ENCODE data around the gene SGPP2. TPM values are rescaled to one million over a fixed set of nuclear protein-coding genes. Genes with fewer than 3 reads are reported as not detected.
A peak's percentile ranks its signal among the peaks of the same experiment; 100 is the strongest.

Gene SGPP2
- total and polyA plus RNA-seq, 4 donors: 3.9 to 39.5 (median 23.0) TPM

DNA sequence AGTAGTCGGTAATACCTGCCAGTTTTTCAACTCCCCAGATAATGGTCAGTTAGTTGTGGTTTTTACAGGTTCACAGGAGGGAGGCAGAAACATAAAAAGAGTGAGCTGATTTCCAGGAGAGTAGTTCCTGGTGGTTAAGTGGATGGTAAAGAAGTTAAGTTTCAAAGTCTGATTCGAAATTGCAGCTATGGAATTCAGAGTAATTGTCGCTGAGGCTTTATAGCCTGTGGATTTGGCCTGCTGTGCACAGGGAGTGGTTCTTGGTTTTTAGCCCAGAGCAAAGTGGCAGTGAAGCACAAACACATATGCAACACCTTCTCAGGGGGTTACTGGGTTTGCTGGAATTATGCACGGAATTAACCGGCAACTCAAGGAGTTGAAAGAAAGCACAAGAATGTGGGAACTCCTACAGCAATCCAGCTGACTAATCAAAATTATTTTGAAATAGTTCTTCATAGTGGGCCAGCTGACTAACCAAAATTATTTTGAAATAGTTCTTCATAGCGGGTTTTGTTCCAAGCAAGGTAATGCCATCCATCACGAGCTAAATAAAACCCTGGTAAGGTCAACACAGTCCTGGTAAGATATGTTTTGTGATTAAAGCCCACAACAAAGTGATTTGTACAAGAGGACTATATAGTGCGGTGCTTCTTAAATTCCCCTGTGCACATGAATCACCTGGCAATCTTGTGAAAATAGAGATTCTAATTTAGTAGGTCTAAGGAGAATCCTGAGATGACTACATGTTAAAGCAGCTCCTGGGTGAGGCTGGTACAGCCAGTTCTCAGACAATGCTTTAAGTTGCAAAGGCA, 94.4 kb downstream of the SGPP2 start:
- Histone ChIP-seq H3K9ac (ENCODE audit: insufficient read depth in 1 of 2, low read length in 2 of 2) (no peak overlapping the region), H3K4me3 (no peak overlapping the region), H3K27me3 (ENCODE audit: control insufficient read depth in 3 of 3, insufficient read depth in 3 of 3, low read length in 2 of 3) (no peaks in the 10 kb centered on the region), H3K27ac (ENCODE audit: low read depth in 1 of 2, low read length in 1 of 2) (peak overlapping the region in 1 of 2 donors; percentile 5), H3K4me1 (ENCODE audit: control insufficient read depth in 5 of 5, insufficient read depth in 5 of 5, low read length in 5 of 5) (peaks cover 0 to 8% (median 0%) of the 10 kb centered on the region in 5 donors), H3K36me3 (ENCODE audit: control insufficient read depth in 4 of 4, insufficient read depth in 4 of 4, low read length in 4 of 4) (no peaks in the 10 kb centered on the region), H3K9me3 (ENCODE audit: control insufficient read depth in 4 of 4, insufficient read depth in 3 of 4, low read length in 3 of 4) (no peaks in the 10 kb centered on the region)
- DNase-seq (peak; percentile 44 to 70 (median 47)), ATAC-seq (ENCODE audit: insufficient read depth, low FRiP score) (peak; percentile 86)
- WGBS, 2 donors: 31 to 42% methylated on average over 8 of the region's 8 CpGs
- TF ChIP-seq CTCF (IDR thresholded peaks at IDR 0.05; ENCODE audit: control extremely low read depth, extremely low read depth): no peak

- 82 to 87% methylated on average over 3 of the region's 3 CpGs for WGBS, 2 donors
- Histone ChIP-seq H3K36me3 (ENCODE audit: control insufficient read depth in 4 of 4, insufficient read depth in 4 of 4, low read length in 4 of 4) (no peaks in the 10 kb centered on the region), H3K4me3 (no peak overlapping the region), H3K9me3 (ENCODE audit: control insufficient read depth in 4 of 4, insufficient read depth in 3 of 4, low read length in 3 of 4) (no peaks in the 10 kb centered on the region), H3K27ac (ENCODE audit: low read depth in 1 of 2, low read length in 1 of 2) (no peak overlapping the region), H3K27me3 (ENCODE audit: control insufficient read depth in 3 of 3, insufficient read depth in 3 of 3, low read length in 2 of 3) (no peaks in the 10 kb centered on the region), H3K9ac (ENCODE audit: insufficient read depth in 1 of 2, low read length in 2 of 2) (no peak overlapping the region), H3K4me1 (ENCODE audit: control insufficient read depth in 5 of 5, insufficient read depth in 5 of 5, low read length in 5 of 5) (peaks cover 0 to 8% (median 0%) of the 10 kb centered on the region in 5 donors)
- ATAC-seq (ENCODE audit: insufficient read depth, low FRiP score) (no peak), DNase-seq (no peak)
- TF ChIP-seq CTCF (IDR thresholded peaks at IDR 0.05; ENCODE audit: control extremely low read depth, extremely low read depth): no peak
Measured at GRCh38 chr2:222521099-222521498, 96.8 kb downstream of the SGPP2 start.

- 44 to 96% methylated on average over 1 of the region's 1 CpG for WGBS, 2 donors
Measured at GRCh38 chr2:222522082-222522481, 97.7 kb downstream of the SGPP2 start.

More at GRCh38 chr2:222522082-222522481, 97.7 kb downstream of the SGPP2 start:
- Histone ChIP-seq H3K27me3 (ENCODE audit: control insufficient read depth in 3 of 3, insufficient read depth in 3 of 3, low read length in 2 of 3) (no peaks in the 10 kb centered on the region), H3K9ac (ENCODE audit: insufficient read depth in 1 of 2, low read length in 2 of 2) (no peak overlapping the region), H3K36me3 (ENCODE audit: control insufficient read depth in 4 of 4, insufficient read depth in 4 of 4, low read length in 4 of 4) (no peaks in the 10 kb centered on the region), H3K4me3 (no peak overlapping the region), H3K4me1 (ENCODE audit: control insufficient read depth in 5 of 5, insufficient read depth in 5 of 5, low read length in 5 of 5) (peaks cover 0 to 8% (median 0%) of the 10 kb centered on the region in 5 donors), H3K27ac (ENCODE audit: low read depth in 1 of 2, low read length in 1 of 2) (no peak overlapping the region), H3K9me3 (ENCODE audit: control insufficient read depth in 4 of 4, insufficient read depth in 3 of 4, low read length in 3 of 4) (peaks cover 0 to 1% (median 0%) of the 10 kb centered on the region in 4 donors)
- DNase-seq (no peak), ATAC-seq (ENCODE audit: insufficient read depth, low FRiP score) (no peak)
- no peak for TF ChIP-seq CTCF (IDR thresholded peaks at IDR 0.05; ENCODE audit: control extremely low read depth, extremely low read depth)

All from lung (tissue), 12 donors.